BLaER1 treated with 17β-estradiol and CSF1 and Interleukin-3, amounts not matched to agents 10 nM and 100 nM (cell line): Measurements from ENCODE around the gene CFAP46.

ENCODE experiments used
- H3K27ac ChIP-seq, 11 experiments: shearing (Covaris generic); formaldehyde crosslinking; 2 replicates each; pipeline ENCODE4 v1.8.1; 2022
- H3K27me3 ChIP-seq, 11 experiments: shearing (Covaris generic); formaldehyde crosslinking; 2 replicates each; pipeline ENCODE4 v1.8.1; 2022
- H3K36me3 ChIP-seq, 11 experiments: shearing (Covaris generic); formaldehyde crosslinking; 2 replicates each; pipeline ENCODE4 v1.8.1; 2022
- H3K4me1 ChIP-seq, 10 experiments: shearing (Covaris generic); formaldehyde crosslinking; 2 replicates each; pipeline ENCODE4 v1.8.1; 2022
- H3K4me2 ChIP-seq, 11 experiments: shearing (Covaris generic); formaldehyde crosslinking; 2 replicates each; pipeline ENCODE4 v1.8.1; 2022
- H3K4me3 ChIP-seq, 10 experiments: shearing (Covaris generic); formaldehyde crosslinking; 2 replicates each; pipeline ENCODE4 v1.8.1; 2022
- H3K9ac ChIP-seq, 11 experiments: shearing (Covaris generic); formaldehyde crosslinking; 2 replicates each; pipeline ENCODE4 v1.8.1; 2022
- H3K9me3 ChIP-seq, 11 experiments: shearing (Covaris generic); formaldehyde crosslinking; replicated peaks in 1 of 11; 2 replicates each; pipeline ENCODE4 v1.8.1; 2022
- H4K20me1 ChIP-seq, 11 experiments: shearing (Covaris generic); formaldehyde crosslinking; 2 replicates each; pipeline ENCODE4 v1.8.1; 2022
- Cebpa-rat ChIP-seq, 11 experiments: shearing (Covaris generic); IDR thresholded peaks; 2 replicates each; pipeline ENCODE4 v1.8.1; 2022

Gene CFAP46

DNA sequence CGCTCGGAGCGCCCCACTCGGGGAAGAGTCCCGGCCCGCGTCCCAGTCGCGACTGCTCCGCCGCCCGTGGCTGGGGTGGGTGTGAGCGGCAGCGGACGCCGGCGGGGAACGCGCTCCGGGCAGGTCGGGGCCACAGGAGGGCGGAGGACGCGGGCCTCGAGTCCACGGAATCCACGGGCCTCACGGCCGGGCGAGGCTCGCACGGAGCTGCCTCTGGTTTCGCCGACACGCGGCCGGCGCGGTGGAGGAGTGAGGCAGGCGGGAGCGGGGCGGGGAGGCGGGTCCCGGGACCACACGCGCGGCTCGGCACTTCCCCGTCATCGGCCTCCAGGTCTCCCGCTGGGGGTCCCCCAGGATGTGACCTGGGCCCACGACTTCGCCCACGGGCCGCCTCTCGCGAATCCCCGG, 155.9 kb downstream of the CFAP46 start:
- no peak overlapping the region for H3K27ac ChIP-seq
- H3K27me3 ChIP-seq = peaks cover 30 to 52% (median 41%) of the 10 kb centered on the region in 11 experiments
- no peak overlapping the region for H3K4me2 ChIP-seq
- H3K4me3 ChIP-seq = peak overlapping the region in 2 of 10 experiments; percentile 7 to 9; a peak in 3 of 20 replicates
- H4K20me1 ChIP-seq = peaks cover 0 to 27% (median 0%) of the 10 kb centered on the region in 11 experiments; a peak in 7 of 22 replicates
- H3K4me1 ChIP-seq = peaks cover 0 to 12% (median 7%) of the 10 kb centered on the region in 10 experiments; a peak in 8 of 20 replicates
- no peak for TF ChIP-seq Cebpa-rat (IDR thresholded peaks at IDR 0.05)
- H3K9ac ChIP-seq = no peak overlapping the region
- peaks cover 50 to 59% (median 54%) of the 10 kb centered on the region in 11 experiments for H3K9me3 ChIP-seq
- peaks cover 16 to 37% (median 28%) of the 10 kb centered on the region in 11 experiments; a peak in 21 of 22 replicates for H3K36me3 ChIP-seq

DNA sequence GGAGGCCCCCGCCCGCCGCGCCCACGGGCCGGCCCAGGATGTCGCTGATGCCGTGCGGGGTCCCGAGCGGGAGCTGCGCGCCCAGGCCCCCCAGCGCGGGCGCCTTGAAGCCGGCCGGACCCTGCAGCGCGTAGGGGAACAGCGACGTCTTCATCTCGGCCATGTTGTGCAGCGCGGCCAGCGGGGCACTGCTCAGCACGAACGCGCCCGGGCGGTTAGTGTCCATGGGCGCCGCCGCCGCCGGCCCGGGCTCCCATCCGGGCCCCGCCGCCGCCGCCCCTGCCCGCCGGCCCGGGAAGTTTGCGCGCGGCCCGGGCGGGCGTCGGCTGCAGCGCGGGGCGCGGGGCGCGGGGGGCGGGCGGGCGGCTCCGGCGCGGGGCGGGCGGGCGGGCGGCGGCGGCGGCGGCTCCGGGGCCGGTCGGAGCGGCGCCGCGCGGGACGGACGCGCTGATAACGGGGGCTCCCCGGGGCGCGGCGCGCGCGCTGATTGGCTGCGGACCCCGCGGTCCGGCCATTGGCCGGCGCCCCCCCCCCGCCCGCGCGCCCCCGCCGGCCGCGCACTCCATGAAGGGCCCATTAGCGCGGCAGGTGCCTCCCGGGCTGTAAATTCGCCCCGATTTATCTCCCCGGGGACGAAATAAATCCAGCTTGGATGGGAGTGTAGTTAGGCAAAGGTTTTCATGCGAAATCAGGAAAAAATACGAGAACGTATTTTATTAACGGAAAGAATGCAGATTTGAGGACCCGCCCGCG, 156.5 kb downstream of the CFAP46 start, which contains the start of gene NKX6-2:
Gene NKX6-2, minus strand, starts transcription at position 425 of the 753 bp plus-strand sequence. Its CDS starts 199 bp downstream, at position 226.
- Histone ChIP-seq H3K4me2 (no peak within 1 kb of the TSS), H3K4me3 (peak within 1 kb of the TSS in 3 of 10 experiments; percentile 9 to 35 (median 21); a peak in 3 of 20 replicates), H3K9ac (no peak within 1 kb of the TSS), H4K20me1 (peaks cover 0 to 24% (median 0%) of the 10 kb centered on the region in 11 experiments; a peak in 7 of 22 replicates), H3K9me3 (peaks cover 50 to 59% (median 54%) of the 10 kb centered on the region in 11 experiments), H3K4me1 (peaks cover 0 to 7% (median 2%) of the 10 kb centered on the region in 10 experiments; a peak in 8 of 20 replicates), H3K27ac (no peak within 1 kb of the TSS), H3K27me3 (peaks cover 26 to 46% (median 40%) of the 10 kb centered on the region in 11 experiments), H3K36me3 (peaks cover 18 to 42% (median 32%) of the 10 kb centered on the region in 11 experiments; a peak in 21 of 22 replicates)
- TF ChIP-seq Cebpa-rat (IDR thresholded peaks at IDR 0.05) = no peak

DNA sequence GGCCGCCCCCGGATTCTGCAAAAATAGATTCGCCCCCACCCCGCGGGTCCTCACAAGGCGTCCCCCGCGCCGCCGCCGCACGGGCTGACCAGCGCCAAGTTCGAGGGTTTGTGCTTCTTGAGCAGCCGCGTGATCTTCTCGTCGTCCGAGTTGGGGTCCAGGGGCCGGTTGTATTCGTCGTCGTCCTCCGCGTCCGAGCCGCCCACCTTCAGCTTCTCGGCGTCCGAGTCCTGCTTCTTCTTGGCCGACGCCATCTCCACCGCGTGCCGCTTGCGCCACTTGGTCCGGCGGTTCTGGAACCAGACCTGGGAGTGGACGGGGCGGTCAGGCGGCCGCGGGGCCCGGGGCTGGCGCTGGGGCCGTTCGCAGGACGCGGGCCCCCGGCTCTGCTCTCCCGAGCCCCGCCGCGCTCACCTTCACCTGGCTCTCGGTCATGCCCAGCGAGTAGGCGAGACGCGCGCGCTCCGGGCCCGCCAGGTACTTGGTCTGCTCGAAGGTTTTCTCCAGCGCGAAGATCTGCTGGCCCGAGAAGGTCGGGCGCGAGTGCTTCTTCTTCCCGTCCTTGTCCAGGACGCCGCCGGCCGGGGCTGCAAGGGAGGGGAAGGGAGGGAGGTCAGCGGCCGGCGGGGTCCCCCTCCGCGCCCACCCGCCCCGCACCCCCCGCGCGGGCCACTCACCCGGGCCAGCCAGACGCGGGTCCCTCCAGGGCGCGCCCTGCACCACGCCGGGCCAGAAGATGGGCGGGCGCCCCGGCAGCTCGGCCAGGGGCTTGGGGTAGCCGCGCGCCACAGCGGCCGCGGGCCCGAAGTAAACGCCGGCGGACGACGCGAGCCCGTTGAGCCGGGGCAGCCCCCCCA, 157.3 kb downstream of the CFAP46 start:
- peaks cover 26 to 38% (median 33%) of the 10 kb centered on the region in 11 experiments for H3K27me3 ChIP-seq
- TF ChIP-seq Cebpa-rat (IDR thresholded peaks at IDR 0.05) = no peak
- H3K4me3 ChIP-seq = 0 out of 20 replicates have a peak overlapping the region, but pooled peaks of 2 of the 10 experiments have one; percentile 21 to 35
- H4K20me1 ChIP-seq = peaks cover 0 to 22% (median 5%) of the 10 kb centered on the region in 11 experiments; a peak in 9 of 22 replicates
- peaks cover 18 to 45% (median 34%) of the 10 kb centered on the region in 11 experiments; a peak in 21 of 22 replicates for H3K36me3 ChIP-seq
- H3K9ac ChIP-seq = no peak overlapping the region
- peaks cover 50 to 59% (median 54%) of the 10 kb centered on the region in 11 experiments for H3K9me3 ChIP-seq
- H3K27ac ChIP-seq = no peak overlapping the region
- H3K4me2 ChIP-seq = no peak overlapping the region
- H3K4me1 ChIP-seq = peaks cover 0 to 2% (median 0%) of the 10 kb centered on the region in 10 experiments; a peak in 4 of 20 replicates

DNA sequence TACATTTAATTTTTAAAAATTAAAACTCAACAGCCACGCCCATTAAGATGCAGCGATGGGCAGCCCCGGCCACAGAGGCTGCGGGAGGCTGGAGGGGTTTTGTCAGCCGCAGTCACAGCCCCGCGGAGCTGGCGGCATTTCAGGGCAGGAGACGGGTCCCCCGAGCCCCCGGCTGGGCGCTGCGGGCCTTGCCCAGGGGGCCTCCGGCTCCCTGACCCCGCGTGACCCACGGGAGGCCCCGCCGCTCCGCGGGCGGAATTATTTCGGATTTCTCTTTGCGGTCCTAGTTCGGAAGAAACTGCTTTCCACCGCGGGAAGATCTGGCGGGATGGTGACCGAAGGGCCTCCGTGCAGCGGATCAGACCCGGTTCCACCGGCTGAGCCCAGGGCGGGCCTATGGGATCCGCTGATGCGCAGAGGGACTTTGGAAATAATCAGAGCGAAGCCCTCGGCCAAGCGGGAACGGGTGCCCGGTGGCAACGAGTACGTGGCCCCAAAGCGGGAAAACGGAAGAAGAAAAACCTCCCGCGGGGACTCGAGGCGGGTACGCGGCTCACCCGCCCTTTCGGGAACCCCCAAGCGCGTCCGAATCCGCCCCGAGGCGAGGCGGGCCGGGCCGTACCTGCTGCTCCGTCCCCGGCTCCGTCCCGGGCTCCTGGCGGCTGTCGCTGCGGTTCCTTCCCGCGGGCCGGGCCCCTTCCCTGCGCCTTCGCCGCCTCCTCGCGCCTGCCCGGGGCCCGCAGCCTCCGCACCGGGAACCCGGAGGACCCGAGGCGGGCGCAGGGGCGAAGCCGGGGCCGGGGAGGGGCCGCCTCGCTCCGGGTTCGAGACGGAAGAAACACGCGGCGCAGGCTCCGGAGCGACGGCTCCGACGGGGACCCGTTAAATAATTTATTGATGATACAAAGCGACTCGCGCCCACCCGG, 158.2 kb downstream of the CFAP46 start:
- Histone ChIP-seq H3K9ac (no peak overlapping the region), H4K20me1 (peaks cover 0 to 22% (median 13%) of the 10 kb centered on the region in 11 experiments; a peak in 15 of 22 replicates), H3K27ac (no peak overlapping the region), H3K9me3 (peaks cover 49 to 58% (median 54%) of the 10 kb centered on the region in 11 experiments), H3K4me1 (peaks cover 0 to 11% (median 7%) of the 10 kb centered on the region in 10 experiments; a peak in 14 of 20 replicates), H3K36me3 (peaks cover 18 to 53% (median 34%) of the 10 kb centered on the region in 11 experiments; a peak in 21 of 22 replicates), H3K4me2 (no peak overlapping the region), H3K27me3 (peaks cover 23 to 29% (median 26%) of the 10 kb centered on the region in 11 experiments), H3K4me3 (peak overlapping the region in 3 of 10 experiments; percentile 21 to 38 (median 35); a peak in 2 of 20 replicates)
- no peak for TF ChIP-seq Cebpa-rat (IDR thresholded peaks at IDR 0.05)

DNA sequence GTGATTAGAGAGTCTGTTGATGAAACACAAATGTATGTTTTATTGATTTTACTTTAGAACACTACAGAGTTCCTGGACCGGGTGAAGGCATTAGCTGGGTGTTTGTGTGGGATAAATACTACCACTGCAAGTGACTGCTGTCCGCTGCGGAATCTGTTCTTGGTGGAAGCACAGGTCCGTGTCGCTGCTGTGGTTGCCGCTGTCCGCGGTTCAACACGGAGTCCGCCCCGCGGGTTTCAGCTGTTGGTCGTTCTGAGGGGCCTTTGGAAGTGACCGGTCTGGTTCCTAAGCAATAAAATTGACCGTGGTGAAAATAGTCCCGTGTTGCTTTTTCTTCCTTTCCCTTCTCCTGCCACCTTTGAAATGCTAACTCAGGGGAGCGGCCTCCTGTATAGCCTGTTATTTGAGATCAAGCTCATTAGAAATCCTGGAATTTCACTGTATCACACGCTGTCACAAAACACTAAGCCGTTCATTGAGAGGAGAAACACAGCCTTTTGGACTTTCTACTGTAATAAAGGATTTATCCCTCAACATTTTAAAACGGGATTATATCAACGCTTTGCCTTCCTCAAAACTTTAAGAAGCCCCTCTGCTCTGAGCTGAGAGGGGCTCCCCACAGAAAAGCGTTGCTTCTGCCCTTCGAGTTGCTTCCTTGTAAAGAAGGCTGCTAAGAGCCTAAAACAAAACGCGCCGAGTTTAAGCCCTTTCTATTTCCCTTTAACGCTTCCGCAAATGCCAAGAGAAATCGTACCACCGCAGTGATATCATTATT, 159.0 kb downstream of the CFAP46 start:
- no peak overlapping the region for H3K27ac ChIP-seq
- no peak overlapping the region for H3K4me2 ChIP-seq
- no peak overlapping the region for H3K9ac ChIP-seq
- no peak overlapping the region for H3K4me3 ChIP-seq
- peaks cover 41 to 50% (median 47%) of the 10 kb centered on the region in 11 experiments for H3K9me3 ChIP-seq
- peaks cover 0 to 19% (median 15%) of the 10 kb centered on the region in 10 experiments; a peak in 14 of 20 replicates for H3K4me1 ChIP-seq
- peaks cover 14 to 20% (median 18%) of the 10 kb centered on the region in 11 experiments for H3K27me3 ChIP-seq
- peaks cover 18 to 62% (median 34%) of the 10 kb centered on the region in 11 experiments; a peak in 21 of 22 replicates for H3K36me3 ChIP-seq
- peaks cover 0 to 28% (median 22%) of the 10 kb centered on the region in 11 experiments; a peak in 18 of 22 replicates for H4K20me1 ChIP-seq
- no peak for TF ChIP-seq Cebpa-rat (IDR thresholded peaks at IDR 0.05)

DNA sequence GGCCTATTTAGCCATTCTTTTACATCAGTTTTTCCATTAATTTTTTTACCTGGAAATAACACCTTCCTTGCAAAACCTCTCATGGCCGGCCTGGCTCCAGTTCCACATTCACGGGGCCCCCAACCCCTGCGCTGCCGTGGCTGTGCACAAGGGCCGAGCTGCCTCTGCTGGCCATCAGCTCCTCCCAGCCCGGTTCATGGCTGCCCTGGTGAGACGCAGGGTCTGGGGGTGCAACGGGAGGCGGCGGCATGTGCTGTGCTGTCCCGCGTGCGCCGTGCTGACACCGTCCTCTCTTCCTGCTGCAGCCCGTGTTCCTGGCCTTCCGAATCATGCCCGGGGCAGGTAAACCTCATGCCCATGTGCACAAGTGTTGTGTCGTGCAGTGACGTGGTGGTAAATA, 160.8 kb downstream of the CFAP46 start:
- no peak overlapping the region for H3K9ac ChIP-seq
- H3K9me3 ChIP-seq = peaks cover 25 to 33% (median 30%) of the 10 kb centered on the region in 11 experiments
- H4K20me1 ChIP-seq = peaks cover 0 to 43% (median 29%) of the 10 kb centered on the region in 11 experiments; a peak in 18 of 22 replicates
- no peak overlapping the region for H3K4me3 ChIP-seq
- no peak overlapping the region for H3K27ac ChIP-seq
- H3K27me3 ChIP-seq = peaks cover 0 to 3% (median 2%) of the 10 kb centered on the region in 11 experiments; a peak in 9 of 22 replicates
- H3K36me3 ChIP-seq = peaks cover 18 to 76% (median 34%) of the 10 kb centered on the region in 11 experiments; a peak in 21 of 22 replicates
- H3K4me1 ChIP-seq = peaks cover 0 to 37% (median 32%) of the 10 kb centered on the region in 10 experiments; a peak in 14 of 20 replicates
- no peak overlapping the region for H3K4me2 ChIP-seq
- TF ChIP-seq Cebpa-rat (IDR thresholded peaks at IDR 0.05) = no peak

DNA sequence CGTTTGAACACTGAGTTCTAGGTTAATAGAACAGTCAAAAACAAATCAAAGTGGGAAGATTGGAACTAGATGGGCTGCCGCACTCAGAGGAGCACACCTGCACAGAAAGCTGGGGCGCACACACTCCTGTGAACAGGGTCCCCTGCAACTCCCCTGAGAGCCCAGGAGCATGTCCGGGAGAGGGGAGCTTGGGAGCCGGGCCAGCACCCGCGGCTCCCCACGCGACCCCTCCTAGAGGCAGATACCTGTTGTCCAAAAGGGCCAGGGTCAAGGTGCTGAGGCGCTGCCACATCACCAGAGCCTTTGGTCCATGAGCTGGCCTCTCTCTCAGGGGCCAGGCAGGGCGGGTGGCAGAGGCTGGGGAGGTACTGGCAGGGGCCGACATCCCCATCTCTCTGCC, 162.0 kb downstream of the CFAP46 start:
- Histone ChIP-seq H3K4me1 (peaks cover 0 to 49% (median 44%) of the 10 kb centered on the region in 10 experiments; a peak in 16 of 20 replicates), H3K9ac (no peak overlapping the region), H3K27me3 (peaks cover 0 to 12% (median 0%) of the 10 kb centered on the region in 11 experiments; a peak in 4 of 22 replicates), H3K4me2 (peak overlapping the region in 3 of 11 experiments; percentile 6 to 83 (median 80); a peak in 2 of 22 replicates), H3K27ac (no peak overlapping the region), H3K4me3 (no peak overlapping the region), H3K9me3 (peaks cover 16 to 24% (median 20%) of the 10 kb centered on the region in 11 experiments), H3K36me3 (peaks cover 18 to 76% (median 34%) of the 10 kb centered on the region in 11 experiments; a peak in 21 of 22 replicates), H4K20me1 (peaks cover 0 to 55% (median 41%) of the 10 kb centered on the region in 11 experiments; a peak in 19 of 22 replicates)
- no peak for TF ChIP-seq Cebpa-rat (IDR thresholded peaks at IDR 0.05)
